Panc1 (cell line): ENCODE results near the gene GPR153. TPM values are rescaled to one million over a fixed set of nuclear protein-coding genes. Genes with fewer than 3 reads are reported as not detected.

Experiments used
- ATAC-seq: fragments of 200-7000 bp; cut with Tn5 transposase; 2 replicates; pipeline ENCODE4 v1.9.1; 2020; ENCODE audit warnings: mild to moderate bottlenecking, moderate library complexity
- BruUV-seq: library from RNA; stranded (reverse); fragments of 400-500 nt; replicated peaks from 2 replicates; lab custom pipeline; 2021; lab: Mats Ljungman, UMichigan
- CTCF ChIA-PET: fragments of 300-600 bp; sonication (Branson Sonifier 250); formaldehyde crosslinking; loops from one replicate; lab custom pipeline; 2022; ENCODE audit warnings: antibody characterized with exemption; lab: Charles Lee
- POLR2A ChIA-PET: fragments of 300-600 bp; sonication (Branson Sonifier 250); formaldehyde crosslinking; loops from one replicate; lab custom pipeline; 2022; ENCODE audit warnings: antibody characterized with exemption; lab: Charles Lee
- DNase-seq: peaks from one replicate; pipeline ENCODE4 v3.0.0-alpha.2; 2010; ENCODE audit warnings: low read depth, low spot score
- H3K27ac ChIP-seq: 2 replicates; pipeline ENCODE4 v1.5.1; 2011; ENCODE audit warnings: mild to moderate bottlenecking, low read length, inconsistent platforms
- H3K27me3 ChIP-seq: fragments of 200-500 bp; sonication (Bioruptor generic); 2 replicates; pipeline ENCODE4 v1.6.0; 2014; ENCODE audit warnings: low read length, inconsistent platforms; ENCODE audit not compliant: control insufficient read depth, insufficient read depth
- H3K36me3 ChIP-seq: fragments of 200-500 bp; sonication (Bioruptor generic); 2 replicates; pipeline ENCODE4 v1.5.1; 2014; ENCODE audit warnings: inconsistent platforms, mild to moderate bottlenecking, low read length, moderate library complexity; ENCODE audit not compliant: control insufficient read depth, insufficient read depth
- H3K4me1 ChIP-seq: 2 replicates; pipeline ENCODE4 v1.5.1; 2011; ENCODE audit warnings: inconsistent platforms, mild to moderate bottlenecking, low read length, moderate library complexity; ENCODE audit not compliant: control insufficient read depth, insufficient read depth
- H3K4me3 ChIP-seq, 2 experiments: 2 replicates each; pipeline ENCODE4 v1.5.1; 2011 to 2012; ENCODE audit warnings: low read depth in 2 of 2, low read length in 2 of 2, mild to moderate bottlenecking in 2 of 2, inconsistent platforms in 1 of 2, moderate library complexity in 1 of 2
- H3K9me3 ChIP-seq: fragments of 200-500 bp; sonication (Bioruptor generic); 2 replicates; pipeline ENCODE4 v1.5.1; 2014; ENCODE audit warnings: low read depth, mild to moderate bottlenecking, inconsistent platforms, low read length, moderate library complexity; ENCODE audit not compliant: control insufficient read depth, insufficient read depth
- CTCF ChIP-seq: fragments of 450-650 bp; IDR thresholded peaks from 2 replicates; pipeline ENCODE4 v1.5.1; 2017; ENCODE audit warnings: mild to moderate bottlenecking
- POLR2AphosphoS5 ChIP-seq: IDR thresholded peaks from 2 replicates; pipeline ENCODE4 v1.6.1; 2012; ENCODE audit warnings: mild to moderate bottlenecking, low read depth, low read length, moderate library complexity
- REST ChIP-seq, 2 experiments: IDR thresholded peaks; 2 replicates each; pipeline ENCODE4 v1.6.1; 2011 to 2012; ENCODE audit warnings: low read depth in 2 of 2, control low read depth in 1 of 2, low read length in 1 of 2, mild to moderate bottlenecking in 1 of 2, moderate library complexity in 1 of 2; ENCODE audit not compliant: insufficient read depth in 1 of 2
- SIN3A ChIP-seq: IDR thresholded peaks from 2 replicates; pipeline ENCODE4 v1.6.1; 2012; ENCODE audit warnings: low read depth, mild to moderate bottlenecking, low read length, moderate library complexity, borderline replicate concordance; ENCODE audit not compliant: insufficient read depth
- TCF7L2 ChIP-seq: IDR thresholded peaks from 2 replicates; pipeline ENCODE4 v1.6.1; 2011; ENCODE audit warnings: mild to moderate bottlenecking, low read depth, low read length, inconsistent platforms
- in situ Hi-C: cut with HindIII; loops from 2 replicates; pipeline ENCODE4 v1.10.0; 2016; ENCODE audit warnings: low sequenced_read_pairs, low pct_unique_long_range_greater_than_20kb
- intact Hi-C: fragments of 100-400 bp; cut with micrococcal nuclease; formaldehyde crosslinking; loops from one replicate; pipeline ENCODE4 v1.10.0; 2022; ENCODE audit not compliant: unreplicated experiment
- total RNA-seq: library from RNA; stranded (reverse); gene quantifications from one replicate; pipeline ENCODE4 v1.2.1, GENCODE V29; 2021; ENCODE audit not compliant: unreplicated experiment

The GPR153 gene
- total RNA-seq, 1 experiment from 2014 or later = 5.5 TPM

- no peak overlapping the region for H3K27ac ChIP-seq
- H3K9me3 ChIP-seq = no peaks in the 10 kb centered on the region
- no TSS peak for BruUV-seq
- in situ Hi-C loops (no loop called here), intact Hi-C loops (no loop called here)
- ChIA-PET CTCF (no interaction called here), POLR2A (no interaction called here)
- H3K4me1 ChIP-seq = no peaks in the 10 kb centered on the region
- ATAC-seq (no peak), DNase-seq (no peak)
- TF ChIP-seq SIN3A (no peak), TCF7L2 (no peak), POLR2AphosphoS5 (no peak), CTCF (no peak), REST (IDR thresholded peaks at IDR 0.05; ENCODE audit: insufficient read depth in 1 of 2, low read depth in 2 of 2, low read length in 1 of 2) (no peak)
- H3K4me3 ChIP-seq = no peak overlapping the region
- H3K27me3 ChIP-seq = no peaks in the 10 kb centered on the region
- no peaks in the 10 kb centered on the region for H3K36me3 ChIP-seq
Observed at GRCh38 chr1:6269296-6269695, 8.4 kb upstream of the GPR153 start.

- Histone ChIP-seq H3K36me3 (no peaks in the 10 kb centered on the region), H3K4me3 (no peak overlapping the region), H3K27me3 (no peaks in the 10 kb centered on the region), H3K4me1 (no peaks in the 10 kb centered on the region), H3K9me3 (no peaks in the 10 kb centered on the region), H3K27ac (no peak overlapping the region)
- CTCF ChIA-PET = no interaction called here
- ATAC-seq = no peak
- in situ Hi-C loops (no loop called here), intact Hi-C loops (no loop called here)
- POLR2A ChIA-PET = no interaction called here
- DNase-seq = no peak
- TF ChIP-seq TCF7L2 = no peak
- TF ChIP-seq REST (IDR thresholded peaks at IDR 0.05; ENCODE audit: insufficient read depth in 1 of 2, low read depth in 2 of 2, low read length in 1 of 2) = no peak
- TF ChIP-seq POLR2AphosphoS5 = no peak
- no peak for TF ChIP-seq SIN3A
- no peak for TF ChIP-seq CTCF
- BruUV-seq = no TSS peak
Observed at GRCh38 chr1:6268415-6268814, 7.5 kb upstream of the GPR153 start.
